Measurements from ENCODE around the gene AP2S1.
"Not testable (repeated sequence)": the region's sequence is repeated elsewhere in the genome, so short reads cannot be mapped to it uniquely, and the experiment has no call there.

AP2S1 gene

GRCh38 chr19:46850228-46851203, at the start of gene AP2S1:
AP2S1 (minus strand) TSS chr19:46850846; CDS start chr19:46850766, 80 bp downstream.
- peak; percentile 99 for DNase-seq

GRCh38 chr19:46900341-46900740, 49.7 kb upstream of the AP2S1 start:
- DNase-seq = no peak

- no peak for DNase-seq
Observed at GRCh38 chr19:46898731-46899130, 48.1 kb upstream of the AP2S1 start.

- no peak for DNase-seq
Observed at GRCh38 chr19:46896076-46896794, 45.6 kb upstream of the AP2S1 start.

- no peak for DNase-seq
Observed at GRCh38 chr19:46892252-46893179, 41.9 kb upstream of the AP2S1 start.

GRCh38 chr19:46890423-46891170, 40.0 kb upstream of the AP2S1 start:
- peak; percentile 31 for DNase-seq

GRCh38 chr19:46887240-46887782, 36.7 kb upstream of the AP2S1 start:
- DNase-seq = no peak

GRCh38 chr19:46886546-46887239, 36.0 kb upstream of the AP2S1 start:
- DNase-seq = no peak

GRCh38 chr19:46885411-46885810, 34.8 kb upstream of the AP2S1 start:
- DNase-seq = no peak

- DNase-seq = not testable (repeated sequence)
Observed at GRCh38 chr19:46882751-46883150, 32.1 kb upstream of the AP2S1 start.

- DNase-seq = no peak
Observed at GRCh38 chr19:46882034-46882433, 31.4 kb upstream of the AP2S1 start.

- DNase-seq = no peak
Observed at GRCh38 chr19:46881092-46881491, 30.4 kb upstream of the AP2S1 start.

GRCh38 chr19:46880431-46880830, 29.8 kb upstream of the AP2S1 start:
- no peak for DNase-seq

GRCh38 chr19:46878613-46879375, 28.1 kb upstream of the AP2S1 start:
- no peak for DNase-seq

GRCh38 chr19:46875657-46876056, 25.0 kb upstream of the AP2S1 start:
- DNase-seq = no peak

GRCh38 chr19:46875234-46875633, 24.6 kb upstream of the AP2S1 start:
- no peak for DNase-seq

GRCh38 chr19:46872967-46873366, 22.3 kb upstream of the AP2S1 start:
- DNase-seq = no peak

- not testable (repeated sequence) for DNase-seq
Observed at GRCh38 chr19:46871173-46871572, 20.5 kb upstream of the AP2S1 start.

- no peak for DNase-seq
Observed at GRCh38 chr19:46868025-46868802, 17.6 kb upstream of the AP2S1 start.
